HepG2 (cell line): Measurements from ENCODE around the gene ATOSB. TPM values are rescaled to one million over a fixed set of nuclear protein-coding genes. Genes with fewer than 3 reads are reported as not detected.
A peak's percentile ranks its signal among the peaks of the same experiment; 100 is the strongest.

Experiments used
- CBFB ChIP-seq: sonication (generic); formaldehyde crosslinking; IDR thresholded peaks from 2 replicates; pipeline ENCODE4 v1.4.0; 2020; ENCODE audit warnings: missing genetic modification reagents
- CCDC6 ChIP-seq: sonication (generic); formaldehyde crosslinking; IDR thresholded peaks from 2 replicates; pipeline ENCODE4 v1.8.1; 2022; ENCODE audit warnings: mild to moderate bottlenecking, missing genetic modification reagents, moderate library complexity
- HDAC2 ChIP-seq: sonication (generic); formaldehyde crosslinking; IDR thresholded peaks from 2 replicates; pipeline ENCODE4 v1.4.0; 2020; ENCODE audit warnings: missing genetic modification reagents
- HHEX ChIP-seq: IDR thresholded peaks from 2 replicates; pipeline ENCODE4 v1.6.1; 2016; ENCODE audit warnings: control low read depth
- JUN ChIP-seq: sonication (generic); formaldehyde crosslinking; IDR thresholded peaks from 2 replicates; pipeline ENCODE4 v1.4.0; 2020; ENCODE audit warnings: mild to moderate bottlenecking, missing genetic modification reagents
- KLF11 ChIP-seq: IDR thresholded peaks from 2 replicates; pipeline ENCODE4 v1.6.1; 2016; ENCODE audit warnings: missing compliant biosample characterization
- MAF1 ChIP-seq: sonication (generic); formaldehyde crosslinking; IDR thresholded peaks from 2 replicates; pipeline ENCODE4 v1.5.0; 2020; ENCODE audit warnings: missing genetic modification reagents, borderline replicate concordance
- PPARG ChIP-seq: conservative IDR thresholded peaks from 2 replicates; pipeline ENCODE4 v1.6.1; 2016; ENCODE audit warnings: missing biosample characterization, missing genetic modification reagents
- RBM39 ChIP-seq: fragments of 200-400 bp; formaldehyde crosslinking; IDR thresholded peaks from one replicate; pipeline ENCODE4 v1.6.1; 2018; ENCODE audit warnings: antibody characterized with exemption, mild to moderate bottlenecking, low read depth, low read length; ENCODE audit not compliant: poor library complexity, severe bottlenecking
- SCMH1 ChIP-seq: sonication (generic); formaldehyde crosslinking; IDR thresholded peaks from 2 replicates; pipeline ENCODE4 v1.9.0; 2021; ENCODE audit warnings: missing genetic modification reagents, mild to moderate bottlenecking, borderline replicate concordance
- ZBTB21 ChIP-seq: sonication (generic); formaldehyde crosslinking; IDR thresholded peaks from 2 replicates; pipeline ENCODE4 v1.4.0; 2020; ENCODE audit warnings: missing genetic modification reagents
- ZNF136 ChIP-seq: sonication (generic); formaldehyde crosslinking; IDR thresholded peaks from 2 replicates; pipeline ENCODE4 v1.8.1; 2022; ENCODE audit warnings: low read depth, mild to moderate bottlenecking, moderate library complexity, missing genetic modification reagents
- ZNF264 ChIP-seq: sonication (generic); formaldehyde crosslinking; IDR thresholded peaks from 2 replicates; pipeline ENCODE4 v1.4.0; 2020; ENCODE audit warnings: missing genetic modification reagents
- ZNF616 ChIP-seq: sonication (generic); formaldehyde crosslinking; IDR thresholded peaks from 2 replicates; pipeline ENCODE4 v1.5.0; 2020; ENCODE audit warnings: low read depth, mild to moderate bottlenecking, missing genetic modification reagents
- ZNF660 ChIP-seq: sonication (generic); formaldehyde crosslinking; IDR thresholded peaks from 2 replicates; pipeline ENCODE4 v1.5.1; 2020; ENCODE audit warnings: mild to moderate bottlenecking, low read depth, missing genetic modification reagents, borderline replicate concordance
- ZSCAN31 ChIP-seq: sonication (generic); formaldehyde crosslinking; IDR thresholded peaks from 2 replicates; pipeline ENCODE4 v1.5.0; 2020; ENCODE audit warnings: low read depth, mild to moderate bottlenecking, missing genetic modification reagents
- polyA plus RNA-seq, 8 experiments: library from polyadenylated mRNA; depleted of rRNA in 3 of 8; stranded (reverse) in 7 of 8; unstranded in 1 of 8; fragments of >200 nt; fragmentation: Illumina TruSeq in 4 of 8; extraction: Trizol in 4 of 8; gene quantifications; 2 replicates each; pipeline versions ENCODE4 v1.2.1 to v1.2.3, GENCODE V29; 2011 to 2016; ENCODE audit warnings: low read depth in 4 of 8, missing spikeins in 1 of 8, mixed read lengths in 1 of 8; ENCODE audit not compliant: insufficient read depth in 1 of 8
- total RNA-seq, 5 experiments: library from RNA; depleted of rRNA; stranded (reverse); fragments of >200 nt; fragmentation: Illumina TruSeq; extraction: Trizol; gene quantifications; 2 replicates each; pipeline ENCODE4 v1.2.3, GENCODE V29; 2016; ENCODE audit warnings: low read depth in 1 of 5
- TF ChIP-seq, protein P1 (sequence below): IDR thresholded peaks from 2 replicates; pipeline ENCODE4 v1.6.1; 2016; ENCODE audit warnings: low read depth
- TF ChIP-seq, protein P2 (sequence below): sonication (generic); formaldehyde crosslinking; IDR thresholded peaks from 2 replicates; pipeline ENCODE4 v1.8.0; 2022; ENCODE audit warnings: mild to moderate bottlenecking, missing genetic modification reagents, moderate library complexity
- TF ChIP-seq, protein P3 (sequence below): sonication (generic); formaldehyde crosslinking; IDR thresholded peaks from 2 replicates; pipeline ENCODE4 v1.9.0; 2021; ENCODE audit warnings: missing genetic modification reagents, mild to moderate bottlenecking, borderline replicate concordance
- TF ChIP-seq, protein P4 (sequence below): sonication (generic); formaldehyde crosslinking; IDR thresholded peaks from 2 replicates; pipeline ENCODE4 v1.8.0; 2022; ENCODE audit warnings: missing genetic modification reagents, mild to moderate bottlenecking, borderline replicate concordance
- TF ChIP-seq, protein P5 (sequence below): sonication (generic); formaldehyde crosslinking; IDR thresholded peaks from 2 replicates; pipeline ENCODE4 v1.8.0; 2022; ENCODE audit warnings: missing genetic modification reagents, mild to moderate bottlenecking, moderate library complexity, borderline replicate concordance

ATOSB gene
- total and polyA plus RNA-seq, 2 of the 13 experiments (the other 11 are each of a cell fraction or from before 2014, with no cell fraction given): 1.9 to 6.4 TPM

DNA sequence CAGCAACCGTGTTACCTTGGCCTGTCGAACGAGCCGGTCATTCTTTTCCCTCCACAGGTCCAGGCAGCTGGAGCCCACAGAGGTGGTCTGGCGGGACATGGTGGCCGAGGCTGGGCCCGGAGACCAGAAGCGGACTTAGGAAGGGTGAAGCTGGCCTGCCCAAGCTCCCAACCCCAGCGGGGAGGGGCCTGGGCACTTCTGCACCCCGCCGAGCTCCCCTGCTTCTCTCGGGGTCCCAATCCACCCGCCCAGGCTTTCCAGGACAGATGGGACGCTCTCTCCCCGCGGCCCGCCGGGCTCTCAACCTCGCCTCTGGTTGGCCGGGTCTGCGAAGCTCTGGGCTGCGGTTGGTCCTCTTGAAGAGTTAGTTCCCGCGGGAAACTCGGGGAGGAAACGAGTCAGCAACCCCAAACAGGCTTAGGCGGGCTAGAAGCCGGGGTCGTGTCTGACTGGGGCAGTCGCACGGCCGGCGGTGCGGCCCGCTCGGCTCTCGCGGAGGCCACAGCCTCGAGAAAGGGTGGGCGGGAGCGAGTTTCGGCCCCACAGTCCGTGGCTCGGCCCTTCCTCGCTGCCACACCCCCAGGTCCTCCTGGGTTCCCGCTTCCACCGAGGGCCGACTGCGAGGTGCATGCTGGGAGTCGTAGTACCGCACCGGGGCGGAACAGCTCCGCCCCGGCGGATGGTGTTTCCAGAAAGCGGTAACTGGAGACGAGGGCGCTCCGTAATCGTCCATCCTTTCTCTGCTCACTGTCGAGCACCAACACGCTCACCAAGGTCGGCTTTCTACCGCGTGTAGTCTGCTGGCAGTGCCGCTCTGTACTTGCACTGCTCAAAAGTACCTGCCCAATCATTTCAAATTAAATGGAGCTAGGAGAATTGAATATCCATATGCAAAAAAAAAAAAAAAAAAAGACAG lies 36.0 kb downstream of the ATOSB start, which contains the start of gene FANCG (continued):
- TF ChIP-seq JUN (no peak), RBM39 (peak; percentile 28), ZBTB21 (CRISPR knock-in tag) (no peak), CCDC6 (CRISPR knock-in tag) (peak; percentile 30; the same call in 1 of the 2 replicates), ZSCAN31 (CRISPR knock-in tag) (peak; percentile 66; the same call in 1 of the 2 replicates), SCMH1 (CRISPR knock-in tag) (no peak), HHEX (CRISPR knock-in tag) (no peak), ZNF264 (CRISPR knock-in tag) (no peak), PPARG (CRISPR knock-in tag) (no peak), ZNF660 (CRISPR knock-in tag) (no peak), HDAC2 (CRISPR knock-in tag) (peak; percentile 73), ZNF616 (CRISPR knock-in tag) (no peak), ZNF136 (CRISPR knock-in tag) (0 out of 2 replicates have a peak, but pooled peaks have one; percentile 11), CBFB (peak; percentile 72), MAF1 (peak; percentile 41; the same call in 1 of the 2 replicates), KLF11 (CRISPR knock-in tag) (peak; percentile 61; the same call in 1 of the 2 replicates)
- TF ChIP-seq, protein P1, sequence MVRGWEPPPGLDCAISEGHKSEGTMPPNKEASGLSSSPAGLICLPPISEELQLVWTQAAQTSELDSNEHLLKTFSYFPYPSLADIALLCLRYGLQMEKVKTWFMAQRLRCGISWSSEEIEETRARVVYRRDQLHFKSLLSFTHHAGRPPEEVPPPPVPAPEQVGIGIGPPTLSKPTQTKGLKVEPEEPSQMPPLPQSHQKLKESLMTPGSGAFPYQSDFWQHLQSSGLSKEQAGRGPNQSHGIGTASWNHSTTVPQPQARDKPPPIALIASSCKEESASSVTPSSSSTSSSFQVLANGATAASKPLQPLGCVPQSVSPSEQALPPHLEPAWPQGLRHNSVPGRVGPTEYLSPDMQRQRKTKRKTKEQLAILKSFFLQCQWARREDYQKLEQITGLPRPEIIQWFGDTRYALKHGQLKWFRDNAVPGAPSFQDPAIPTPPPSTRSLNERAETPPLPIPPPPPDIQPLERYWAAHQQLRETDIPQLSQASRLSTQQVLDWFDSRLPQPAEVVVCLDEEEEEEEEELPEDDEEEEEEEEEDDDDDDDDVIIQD (CRISPR knock-in tag): 0 out of 2 replicates have a peak, but pooled peaks have one; percentile 44
- TF ChIP-seq, protein P2, sequence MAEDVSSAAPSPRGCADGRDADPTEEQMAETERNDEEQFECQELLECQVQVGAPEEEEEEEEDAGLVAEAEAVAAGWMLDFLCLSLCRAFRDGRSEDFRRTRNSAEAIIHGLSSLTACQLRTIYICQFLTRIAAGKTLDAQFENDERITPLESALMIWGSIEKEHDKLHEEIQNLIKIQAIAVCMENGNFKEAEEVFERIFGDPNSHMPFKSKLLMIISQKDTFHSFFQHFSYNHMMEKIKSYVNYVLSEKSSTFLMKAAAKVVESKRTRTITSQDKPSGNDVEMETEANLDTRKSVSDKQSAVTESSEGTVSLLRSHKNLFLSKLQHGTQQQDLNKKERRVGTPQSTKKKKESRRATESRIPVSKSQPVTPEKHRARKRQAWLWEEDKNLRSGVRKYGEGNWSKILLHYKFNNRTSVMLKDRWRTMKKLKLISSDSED (CRISPR knock-in tag): no peak
- TF ChIP-seq, protein P3, sequence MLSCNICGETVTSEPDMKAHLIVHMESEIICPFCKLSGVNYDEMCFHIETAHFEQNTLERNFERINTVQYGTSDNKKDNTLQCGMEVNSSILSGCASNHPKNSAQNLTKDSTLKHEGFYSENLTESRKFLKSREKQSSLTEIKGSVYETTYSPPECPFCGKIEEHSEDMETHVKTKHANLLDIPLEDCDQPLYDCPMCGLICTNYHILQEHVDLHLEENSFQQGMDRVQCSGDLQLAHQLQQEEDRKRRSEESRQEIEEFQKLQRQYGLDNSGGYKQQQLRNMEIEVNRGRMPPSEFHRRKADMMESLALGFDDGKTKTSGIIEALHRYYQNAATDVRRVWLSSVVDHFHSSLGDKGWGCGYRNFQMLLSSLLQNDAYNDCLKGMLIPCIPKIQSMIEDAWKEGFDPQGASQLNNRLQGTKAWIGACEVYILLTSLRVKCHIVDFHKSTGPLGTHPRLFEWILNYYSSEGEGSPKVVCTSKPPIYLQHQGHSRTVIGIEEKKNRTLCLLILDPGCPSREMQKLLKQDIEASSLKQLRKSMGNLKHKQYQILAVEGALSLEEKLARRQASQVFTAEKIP (CRISPR knock-in tag): no peak
- TF ChIP-seq, protein P4, sequence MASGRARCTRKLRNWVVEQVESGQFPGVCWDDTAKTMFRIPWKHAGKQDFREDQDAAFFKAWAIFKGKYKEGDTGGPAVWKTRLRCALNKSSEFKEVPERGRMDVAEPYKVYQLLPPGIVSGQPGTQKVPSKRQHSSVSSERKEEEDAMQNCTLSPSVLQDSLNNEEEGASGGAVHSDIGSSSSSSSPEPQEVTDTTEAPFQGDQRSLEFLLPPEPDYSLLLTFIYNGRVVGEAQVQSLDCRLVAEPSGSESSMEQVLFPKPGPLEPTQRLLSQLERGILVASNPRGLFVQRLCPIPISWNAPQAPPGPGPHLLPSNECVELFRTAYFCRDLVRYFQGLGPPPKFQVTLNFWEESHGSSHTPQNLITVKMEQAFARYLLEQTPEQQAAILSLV (CRISPR knock-in tag): peak; percentile 53; the same call in 1 of the 2 replicates
- TF ChIP-seq, protein P5, sequence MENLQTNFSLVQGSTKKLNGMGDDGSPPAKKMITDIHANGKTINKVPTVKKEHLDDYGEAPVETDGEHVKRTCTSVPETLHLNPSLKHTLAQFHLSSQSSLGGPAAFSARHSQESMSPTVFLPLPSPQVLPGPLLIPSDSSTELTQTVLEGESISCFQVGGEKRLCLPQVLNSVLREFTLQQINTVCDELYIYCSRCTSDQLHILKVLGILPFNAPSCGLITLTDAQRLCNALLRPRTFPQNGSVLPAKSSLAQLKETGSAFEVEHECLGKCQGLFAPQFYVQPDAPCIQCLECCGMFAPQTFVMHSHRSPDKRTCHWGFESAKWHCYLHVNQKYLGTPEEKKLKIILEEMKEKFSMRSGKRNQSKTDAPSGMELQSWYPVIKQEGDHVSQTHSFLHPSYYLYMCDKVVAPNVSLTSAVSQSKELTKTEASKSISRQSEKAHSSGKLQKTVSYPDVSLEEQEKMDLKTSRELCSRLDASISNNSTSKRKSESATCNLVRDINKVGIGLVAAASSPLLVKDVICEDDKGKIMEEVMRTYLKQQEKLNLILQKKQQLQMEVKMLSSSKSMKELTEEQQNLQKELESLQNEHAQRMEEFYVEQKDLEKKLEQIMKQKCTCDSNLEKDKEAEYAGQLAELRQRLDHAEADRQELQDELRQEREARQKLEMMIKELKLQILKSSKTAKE: no peak
